Lower leg skin (tissue), 3 donors: ENCODE results near the gene TRANK1.

Experiments used
- CTCF ChIP-seq, 3 donors: fragments of 450-650 bp; IDR thresholded peaks; one replicate each; pipeline ENCODE4 v1.5.1; 2016; ENCODE audit warnings: antibody characterized with exemption in 3 of 3, mild to moderate bottlenecking in 3 of 3, moderate library complexity in 2 of 3
- POLR2A ChIP-seq, 2 donors: fragments of 450-650 bp; IDR thresholded peaks; one replicate each; pipeline ENCODE4 v1.6.1; 2016 to 2017; ENCODE audit warnings: antibody characterized with exemption in 2 of 2, mild to moderate bottlenecking in 1 of 2, moderate library complexity in 1 of 2

GRCh38 chr3:36964817-36965216 lies 20.0 kb upstream of the TRANK1 start:
- TF ChIP-seq CTCF (IDR thresholded peaks at IDR 0.05) (no peak), POLR2A (IDR thresholded peaks at IDR 0.05) (no peak)
